Activated CD4-positive, CD25-positive, alpha-beta regulatory T cell treated with anti-CD3 and anti-CD28 coated beads, Interleukin-2, amount 50 U/mL, for 24 hours (primary cell): ENCODE results near the gene SERPINA6.
"Not testable (repeated sequence)": the region's sequence is repeated elsewhere in the genome, so short reads cannot be mapped to it uniquely, and the experiment has no call there.

Source experiments
- ATAC-seq, 2 donors: fragments of 150-1000 bp; cut with Tn5 transposase; one replicate each; pipeline ENCODE4 v1.10.0; 2021; ENCODE audit warnings: mild to moderate bottlenecking in 1 of 2, moderate library complexity in 1 of 2

SERPINA6 gene

DNA sequence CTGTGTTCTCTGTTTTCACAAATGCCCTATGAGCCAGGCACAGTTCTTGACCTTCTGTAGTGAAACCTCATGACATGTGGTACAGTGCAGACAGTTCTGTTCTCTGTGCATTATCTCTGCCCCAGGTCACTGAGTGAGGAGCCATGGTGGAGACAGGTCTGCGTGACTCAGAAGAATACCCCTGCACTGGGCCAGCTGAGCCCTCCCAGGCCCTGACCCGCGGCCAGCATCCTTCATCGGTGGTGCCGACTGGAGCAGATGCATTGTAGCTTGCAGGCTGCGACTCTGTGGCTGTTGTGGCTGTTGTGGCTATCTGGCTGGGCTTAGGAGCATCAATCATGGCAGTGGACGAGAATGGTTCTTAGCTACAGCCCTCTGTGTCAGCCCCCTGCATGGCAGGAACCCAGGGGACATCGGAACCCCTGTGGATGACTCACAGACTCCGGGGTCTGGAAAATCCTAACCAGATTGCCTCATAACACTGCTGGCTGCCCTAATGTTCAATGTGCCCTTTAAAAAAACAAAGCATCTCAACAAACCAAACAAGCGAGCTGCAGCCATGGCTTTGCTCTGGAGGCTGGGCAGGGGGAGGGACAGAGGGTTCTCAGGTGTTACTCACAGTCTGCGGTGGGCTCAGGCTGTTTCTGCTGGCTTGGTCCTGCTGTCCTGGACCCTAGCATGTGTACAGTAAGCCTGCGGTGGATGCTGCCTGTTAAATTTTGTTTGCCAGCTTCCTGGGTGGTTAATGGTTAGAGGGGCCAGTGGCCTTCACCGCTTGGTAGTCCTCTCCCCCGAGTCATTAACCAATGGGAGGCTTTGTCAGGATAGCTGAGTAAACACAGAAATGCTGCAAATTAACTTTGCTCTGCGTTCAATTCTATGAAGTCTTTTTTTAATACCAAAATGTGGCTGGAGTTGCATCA lies at the start of gene SERPINA6:
Gene SERPINA6, minus strand, starts transcription at position 689 of the 923 bp plus-strand sequence. CDS start 8,688 bp downstream, outside the sequence.
- ATAC-seq = no peak

DNA sequence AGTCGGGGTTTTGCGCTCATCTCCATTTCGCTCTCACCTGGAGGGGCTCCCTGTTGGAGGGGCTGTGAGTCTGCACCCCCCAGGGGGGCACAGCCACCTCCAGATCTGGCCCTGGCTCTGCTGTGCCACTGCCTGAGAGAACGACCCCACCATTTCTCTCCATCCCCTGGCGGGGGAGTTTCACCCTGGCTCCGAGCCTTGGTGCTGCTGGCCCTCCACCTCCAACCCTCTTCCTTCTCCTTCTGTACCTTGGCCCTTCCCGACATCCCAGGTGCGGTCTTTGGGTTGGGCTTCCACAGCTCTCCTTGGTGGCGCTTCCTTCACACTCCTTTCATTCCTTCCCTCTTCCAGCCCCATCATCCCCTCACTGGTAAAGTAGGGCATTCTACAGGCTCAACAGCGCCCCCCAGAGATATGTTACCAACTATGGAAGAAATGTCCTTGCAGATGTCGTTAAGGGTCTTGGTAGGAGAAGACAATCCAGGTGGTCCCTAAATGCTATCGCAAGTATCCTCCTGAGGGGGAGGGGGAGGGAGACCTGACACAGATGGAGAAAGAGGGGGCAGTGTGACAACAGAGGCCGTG lies 49.0 kb upstream of the SERPINA6 start:
- ATAC-seq = no peak

DNA sequence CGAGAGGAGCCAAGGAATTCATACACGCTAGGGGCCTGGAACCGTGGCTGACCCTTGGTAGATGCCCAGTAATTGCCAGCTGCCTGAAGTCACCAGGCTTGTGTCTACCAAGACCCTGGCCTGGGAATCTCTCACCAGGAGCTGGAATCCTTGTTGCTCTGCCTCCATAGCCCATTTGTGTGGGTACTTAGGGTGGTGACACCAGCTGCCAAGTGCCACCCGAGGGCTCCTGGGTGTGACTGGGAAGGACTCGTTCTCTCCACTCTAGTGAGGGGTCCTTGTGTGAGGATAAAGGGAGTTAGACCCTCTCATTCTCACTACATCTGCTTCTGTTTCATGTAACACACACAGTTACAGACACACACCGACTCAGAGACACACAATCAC lies 47.4 kb upstream of the SERPINA6 start:
- no peak for ATAC-seq

- ATAC-seq = not testable (repeated sequence)
Observed at GRCh38 chr14:94369766-94370523, 46.8 kb upstream of the SERPINA6 start.

- ATAC-seq = no peak
Observed at GRCh38 chr14:94368956-94369355, 45.8 kb upstream of the SERPINA6 start.

DNA sequence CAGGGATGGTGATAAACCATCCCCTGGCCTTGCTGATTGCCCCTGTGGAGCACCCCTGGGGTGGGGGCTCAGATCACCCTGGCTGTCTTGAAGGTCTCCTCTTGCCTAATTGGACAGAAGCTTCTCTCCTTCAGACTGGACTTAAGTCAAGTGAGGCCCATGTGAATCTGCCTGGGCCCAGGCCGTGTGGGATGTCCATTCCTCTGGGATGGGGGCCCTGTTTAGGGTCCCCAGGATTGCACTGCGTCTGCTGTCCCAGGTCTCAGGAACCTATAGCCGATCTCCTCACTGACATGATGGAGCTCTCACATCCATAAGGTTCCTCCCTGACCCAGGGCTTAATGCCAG lies 45.1 kb upstream of the SERPINA6 start:
- ATAC-seq = no peak

- no peak for ATAC-seq
Observed at GRCh38 chr14:94367347-94368242, 44.5 kb upstream of the SERPINA6 start.

GRCh38 chr14:94366146-94366915 lies 43.2 kb upstream of the SERPINA6 start, which contains the start of gene SERPINA2:
Gene SERPINA2, minus strand, starts transcription at chr14:94366698.
- ATAC-seq = no peak

- no peak for ATAC-seq
Observed at GRCh38 chr14:94365624-94366023, 42.5 kb upstream of the SERPINA6 start.

DNA sequence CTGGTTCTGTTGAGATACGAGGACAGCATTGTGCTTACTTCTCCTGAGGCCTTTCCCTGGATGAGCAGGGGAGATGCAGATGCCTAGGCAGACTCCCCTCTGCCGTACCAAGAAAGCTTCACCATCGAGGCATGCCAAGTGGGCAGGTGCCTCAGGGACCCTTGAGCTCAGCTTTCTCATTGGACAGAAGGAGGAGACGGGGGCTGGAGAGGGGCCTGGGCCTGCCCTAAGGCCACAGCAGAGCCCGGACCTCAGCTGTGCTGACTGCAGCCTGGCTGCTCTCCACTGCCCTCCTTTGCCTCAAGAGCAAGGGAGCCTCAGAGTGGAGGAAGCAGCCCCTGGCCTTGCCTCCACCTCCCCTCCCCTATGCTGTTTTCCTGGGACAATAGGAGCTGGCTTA lies 41.8 kb upstream of the SERPINA6 start:
- ATAC-seq = no peak

DNA sequence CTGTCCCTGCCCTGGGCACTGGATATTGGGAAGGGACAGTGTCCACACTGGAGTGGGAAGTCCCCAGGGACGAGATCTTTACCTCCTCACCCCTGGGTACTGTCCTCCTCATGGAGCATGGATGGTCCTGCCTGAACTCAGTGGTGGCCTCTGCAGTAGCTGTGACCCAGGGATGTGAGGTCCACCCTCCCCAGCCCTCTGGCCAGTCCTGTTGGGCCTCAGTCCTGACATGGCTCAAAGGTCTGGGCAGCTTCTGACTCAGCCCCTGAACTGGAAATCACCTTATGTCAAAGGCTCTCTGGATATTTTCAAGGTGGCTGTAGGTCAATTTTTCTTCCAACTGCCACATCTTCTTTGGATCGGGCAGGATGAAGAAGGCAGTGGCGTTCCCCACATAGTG lies 40.9 kb upstream of the SERPINA6 start:
- peak; percentile 10 to 37 for ATAC-seq

- ATAC-seq = no peak
Observed at GRCh38 chr14:94363151-94363624, 40.1 kb upstream of the SERPINA6 start.

- no peak for ATAC-seq
Observed at GRCh38 chr14:94362614-94363133, 39.5 kb upstream of the SERPINA6 start.

DNA sequence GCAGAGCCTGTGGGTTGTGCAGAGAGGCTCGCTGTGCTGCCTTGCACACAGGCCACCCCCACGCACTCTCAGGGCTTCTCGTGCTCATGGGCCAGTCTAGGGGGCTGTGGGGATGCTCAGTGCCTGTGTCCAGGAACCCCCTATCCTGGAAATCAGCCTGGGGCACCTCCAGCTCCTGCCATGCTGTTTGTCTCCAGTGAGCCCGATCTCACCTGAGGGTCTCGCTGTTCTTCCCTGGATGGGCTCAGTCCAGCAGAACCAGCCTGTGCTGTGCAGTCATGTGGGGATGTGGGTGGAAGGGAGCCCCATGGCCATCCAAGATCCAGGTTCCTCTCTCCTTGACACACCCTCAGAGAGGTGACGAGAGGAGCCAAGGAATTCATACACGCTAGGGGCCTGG lies 38.5 kb upstream of the SERPINA6 start:
- ATAC-seq = no peak

DNA sequence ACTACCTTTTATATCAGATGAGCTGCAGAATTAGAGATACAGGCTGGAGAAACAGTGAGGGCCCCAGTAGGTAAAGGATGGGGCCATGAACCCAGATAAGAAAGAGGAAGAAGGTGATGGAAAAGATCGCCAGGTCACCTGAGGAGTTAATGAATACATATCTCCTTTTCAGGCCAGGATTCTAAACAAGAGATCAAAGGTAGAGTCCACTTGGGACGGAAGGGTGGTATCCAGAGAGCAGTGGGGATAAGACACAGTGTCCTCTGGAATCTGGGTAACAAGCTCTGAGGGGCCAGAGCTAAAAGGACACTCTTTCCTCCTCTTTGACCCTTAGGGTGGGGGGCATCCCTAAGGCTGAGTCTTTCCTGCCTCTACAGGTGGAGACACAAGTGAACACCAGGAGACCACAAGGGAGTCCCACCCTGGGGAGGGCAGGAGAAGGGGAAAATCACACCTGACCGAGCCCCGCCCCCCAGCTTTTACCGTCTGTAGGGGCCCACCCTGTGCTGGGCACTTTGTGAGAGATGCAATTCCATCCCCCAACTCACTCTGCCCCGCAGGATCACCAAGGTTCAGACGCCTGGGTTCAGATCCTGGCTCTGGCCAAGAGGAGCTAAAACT lies 37.9 kb upstream of the SERPINA6 start:
- no peak for ATAC-seq

- no peak for ATAC-seq
Observed at GRCh38 chr14:94357166-94357565, 34.0 kb upstream of the SERPINA6 start.

DNA sequence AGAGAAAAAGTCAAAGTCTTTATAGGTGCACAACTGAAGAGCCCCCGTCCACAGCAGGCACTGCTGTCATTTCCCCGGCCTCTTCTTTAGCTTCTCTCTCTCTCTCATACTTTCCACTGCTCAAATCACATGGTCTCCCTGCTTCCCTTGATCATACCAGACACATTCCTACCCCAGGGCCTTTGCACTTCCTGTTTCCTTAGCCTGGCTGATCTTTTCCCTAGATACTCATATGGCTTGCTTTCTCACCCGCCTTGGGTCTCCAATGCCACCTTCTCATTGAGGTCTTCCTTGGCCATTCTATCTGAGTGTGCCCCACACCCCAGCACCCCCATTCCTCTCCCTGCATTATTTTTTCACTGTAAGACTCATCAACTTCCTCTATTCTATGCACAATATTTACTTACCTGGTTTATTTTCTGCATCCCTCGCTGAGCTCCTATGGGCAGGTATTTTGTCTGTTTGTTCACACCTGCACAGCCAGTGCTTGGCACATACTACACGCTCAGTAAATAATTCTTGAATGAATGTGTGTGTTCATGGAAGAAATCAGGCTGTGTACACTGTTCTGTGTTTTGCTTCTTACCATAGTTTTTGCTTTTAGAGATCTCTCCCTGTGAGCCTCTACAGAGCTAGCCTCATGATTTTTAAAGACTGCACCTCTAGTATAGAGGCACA lies 33.4 kb upstream of the SERPINA6 start:
- ATAC-seq = no peak

DNA sequence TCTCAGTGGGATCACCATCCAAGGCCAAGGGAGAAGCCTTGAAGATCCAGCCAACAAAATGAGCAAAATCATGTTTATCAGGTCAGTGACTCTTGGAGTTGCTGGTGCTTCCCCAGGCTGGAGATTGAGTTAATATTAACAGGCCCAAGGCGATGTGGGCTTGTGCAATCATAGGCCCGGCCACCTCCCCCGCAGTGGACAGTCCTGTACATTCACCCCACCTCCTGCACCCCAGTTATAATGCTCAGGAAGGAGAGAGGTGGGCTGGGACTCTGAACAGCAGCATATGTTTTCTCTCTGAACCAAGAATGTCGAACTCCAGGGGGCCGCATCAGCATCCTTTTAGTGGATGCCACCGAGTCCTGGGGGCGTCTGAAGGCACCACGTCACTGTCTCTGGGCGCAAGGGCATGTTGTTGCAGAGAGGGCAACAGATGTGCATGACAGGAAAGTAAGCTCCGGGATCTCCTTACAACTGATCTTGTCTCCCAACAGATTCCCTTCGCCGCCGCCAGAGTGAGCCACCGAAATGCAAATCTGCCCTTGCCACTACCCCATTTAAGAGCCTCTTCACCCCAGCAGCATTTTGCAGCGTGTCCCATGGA lies 32.2 kb upstream of the SERPINA6 start:
- no peak for ATAC-seq

GRCh38 chr14:94354638-94355185 lies 31.6 kb upstream of the SERPINA6 start:
- ATAC-seq = no peak
